NT2/D1 (cell line): ENCODE measurements around the gene ANKRD33.

Source experiments
- DNase-seq: peaks from one replicate; pipeline ENCODE4 v3.0.0-alpha.2; 2011; ENCODE audit warnings: low read depth, low spot score
- H3K27me3 ChIP-seq: 2 replicates; pipeline ENCODE4 v1.6.0; 2011; ENCODE audit warnings: mild to moderate bottlenecking; ENCODE audit not compliant: insufficient read length, insufficient read depth
- H3K36me3 ChIP-seq: 2 replicates; pipeline ENCODE4 v1.6.1; 2011; ENCODE audit warnings: mild to moderate bottlenecking, low read length, mixed read lengths; ENCODE audit not compliant: insufficient read depth, insufficient read length
- H3K4me1 ChIP-seq: 2 replicates; pipeline ENCODE4 v1.5.1; 2011; ENCODE audit not compliant: insufficient read depth, insufficient read length
- H3K4me3 ChIP-seq: 2 replicates; pipeline ENCODE4 v1.5.1; 2011; ENCODE audit warnings: low read depth; ENCODE audit not compliant: insufficient read length
- H3K9ac ChIP-seq: 2 replicates; pipeline ENCODE4 v1.6.0; 2011; ENCODE audit warnings: low read depth; ENCODE audit not compliant: insufficient read length
- H3K9me3 ChIP-seq: 2 replicates; pipeline ENCODE4 v1.5.1; 2011; ENCODE audit warnings: mild to moderate bottlenecking, low read length; ENCODE audit not compliant: insufficient read depth
- SUZ12 ChIP-seq: IDR thresholded peaks from 2 replicates; pipeline ENCODE4 v1.6.1; 2011; ENCODE audit not compliant: insufficient read length, insufficient read depth; ENCODE audit errors: extremely low read depth
- YY1 ChIP-seq: IDR thresholded peaks from 2 replicates; pipeline ENCODE4 v1.6.1; 2011; ENCODE audit not compliant: insufficient read length, insufficient read depth
- ZNF274 ChIP-seq: IDR thresholded peaks from 2 replicates; pipeline ENCODE4 v1.6.1; 2011; ENCODE audit warnings: mild to moderate bottlenecking, low read depth, low read length

Gene ANKRD33

GRCh38 chr12:51911307-51911706 lies 23.4 kb downstream of the ANKRD33 start:
- Histone ChIP-seq H3K4me3 (no peak overlapping the region), H3K9me3 (no peaks in the 10 kb centered on the region), H3K36me3 (peaks cover 3% of the 10 kb centered on the region), H3K4me1 (peaks cover 35% of the 10 kb centered on the region), H3K9ac (no peak overlapping the region), H3K27me3 (peaks cover 16% of the 10 kb centered on the region)
- TF ChIP-seq ZNF274 (no peak), SUZ12 (no peak), YY1 (no peak)
- DNase-seq = no peak

GRCh38 chr12:51911788-51912711 lies 24.1 kb downstream of the ANKRD33 start:
- H3K9me3 ChIP-seq = no peaks in the 10 kb centered on the region
- peaks cover 32% of the 10 kb centered on the region for H3K4me1 ChIP-seq
- H3K36me3 ChIP-seq = peaks cover 3% of the 10 kb centered on the region
- peak overlapping the region; percentile 34 for H3K9ac ChIP-seq
- H3K4me3 ChIP-seq = no peak overlapping the region
- no peak for DNase-seq
- peaks cover 16% of the 10 kb centered on the region for H3K27me3 ChIP-seq
- TF ChIP-seq ZNF274 (no peak), YY1 (no peak), SUZ12 (no peak)

DNA sequence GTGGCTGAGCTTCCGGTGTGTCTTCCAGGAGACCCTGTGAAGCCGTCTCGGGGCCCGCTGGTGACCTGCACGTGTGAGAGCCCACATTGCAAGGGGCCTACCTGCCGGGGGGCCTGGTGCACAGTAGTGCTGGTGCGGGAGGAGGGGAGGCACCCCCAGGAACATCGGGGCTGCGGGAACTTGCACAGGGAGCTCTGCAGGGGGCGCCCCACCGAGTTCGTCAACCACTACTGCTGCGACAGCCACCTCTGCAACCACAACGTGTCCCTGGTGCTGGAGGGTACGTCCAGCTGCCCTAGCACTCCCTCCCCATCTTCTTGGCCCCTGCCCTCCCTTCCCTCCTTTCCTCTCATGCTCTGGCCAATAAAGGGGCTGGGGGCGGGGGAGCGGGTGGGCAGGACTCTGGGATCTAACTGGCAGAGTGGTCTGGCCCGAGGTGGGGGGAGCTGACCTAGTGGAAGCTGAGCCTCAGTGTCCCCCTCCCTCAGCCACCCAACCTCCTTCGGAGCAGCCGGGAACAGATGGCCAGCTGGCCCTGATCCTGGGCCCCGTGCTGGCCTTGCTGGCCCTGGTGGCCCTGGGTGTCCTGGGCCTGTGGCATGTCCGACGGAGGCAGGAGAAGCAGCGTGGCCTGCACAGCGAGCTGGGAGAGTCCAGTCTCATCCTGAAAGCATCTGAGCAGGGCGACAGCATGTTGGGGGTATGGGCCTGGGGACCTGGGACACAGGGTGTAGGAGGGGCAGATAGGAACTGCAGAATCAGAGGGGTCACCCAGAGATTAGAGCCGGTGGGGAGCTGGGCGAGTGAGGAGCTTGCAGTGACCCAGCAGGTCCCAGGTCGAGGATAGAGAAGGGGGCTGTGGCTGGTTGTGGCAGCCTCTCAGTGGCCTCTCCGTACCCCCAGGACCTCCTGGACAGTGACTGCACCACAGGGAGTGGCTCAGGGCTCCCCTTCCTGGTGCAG lies 25.4 kb downstream of the ANKRD33 start:
- Histone ChIP-seq H3K4me1 (peaks cover 32% of the 10 kb centered on the region), H3K9ac (peak overlapping the region; percentile 11), H3K36me3 (peaks cover 3% of the 10 kb centered on the region), H3K4me3 (no peak overlapping the region), H3K9me3 (no peaks in the 10 kb centered on the region), H3K27me3 (peaks cover 7% of the 10 kb centered on the region)
- no peak for TF ChIP-seq ZNF274
- no peak for TF ChIP-seq SUZ12
- no peak for TF ChIP-seq YY1
- DNase-seq = no peak

DNA sequence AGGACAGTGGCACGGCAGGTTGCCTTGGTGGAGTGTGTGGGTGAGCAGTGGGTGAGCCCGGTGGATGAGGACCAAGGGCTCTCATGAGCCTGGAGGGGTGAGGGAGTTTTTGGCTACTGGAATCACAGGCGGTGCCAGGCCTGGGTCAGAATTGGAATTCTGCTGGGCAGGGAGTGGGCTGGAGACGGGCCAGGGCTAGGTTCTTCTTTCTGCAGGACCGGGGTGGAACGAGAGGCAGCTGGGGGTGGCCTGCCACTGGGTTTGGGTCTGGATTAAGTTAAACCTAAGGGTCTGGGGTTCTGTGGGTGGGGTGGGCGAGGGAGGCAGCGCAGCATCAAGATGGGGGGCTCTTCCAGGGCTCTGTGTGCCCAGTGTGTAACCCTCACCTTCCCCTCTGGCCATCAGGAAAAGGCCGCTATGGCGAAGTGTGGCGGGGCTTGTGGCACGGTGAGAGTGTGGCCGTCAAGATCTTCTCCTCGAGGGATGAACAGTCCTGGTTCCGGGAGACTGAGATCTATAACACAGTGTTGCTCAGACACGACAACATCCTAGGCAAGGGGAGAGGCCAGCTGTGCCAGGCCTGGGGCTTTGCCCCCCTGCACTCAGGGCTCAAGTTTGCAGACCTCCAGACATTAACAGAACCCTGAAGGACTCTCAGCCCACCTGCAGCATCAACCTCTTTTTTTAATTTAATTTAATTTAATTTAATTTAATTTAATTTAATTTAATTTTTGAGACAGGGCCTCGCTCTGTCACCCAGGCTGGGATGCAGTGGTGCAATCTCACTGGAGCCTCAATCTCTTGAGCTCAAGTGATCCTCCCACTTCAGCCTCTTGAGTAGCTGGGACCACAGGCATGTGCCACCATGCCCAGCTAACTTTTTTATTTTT lies 26.4 kb downstream of the ANKRD33 start:
- no peak for DNase-seq
- no peak for TF ChIP-seq ZNF274
- no peak for TF ChIP-seq SUZ12
- TF ChIP-seq YY1 = no peak

GRCh38 chr12:51915003-51915625 lies 27.2 kb downstream of the ANKRD33 start:
- Histone ChIP-seq H3K4me1 (peaks cover 32% of the 10 kb centered on the region), H3K27me3 (peaks cover under 1% of the 10 kb centered on the region), H3K9me3 (no peaks in the 10 kb centered on the region), H3K9ac (no peak overlapping the region), H3K4me3 (no peak overlapping the region), H3K36me3 (peaks cover 3% of the 10 kb centered on the region)
- TF ChIP-seq YY1 (no peak), ZNF274 (no peak), SUZ12 (no peak)
- DNase-seq = no peak

More for the DNA sequence above, 26.4 kb downstream of the ANKRD33 start:
- Histone ChIP-seq H3K36me3 (peaks cover 3% of the 10 kb centered on the region), H3K27me3 (peaks cover 2% of the 10 kb centered on the region), H3K4me3 (no peak overlapping the region), H3K9ac (no peak overlapping the region), H3K4me1 (peaks cover 32% of the 10 kb centered on the region), H3K9me3 (no peaks in the 10 kb centered on the region)

DNA sequence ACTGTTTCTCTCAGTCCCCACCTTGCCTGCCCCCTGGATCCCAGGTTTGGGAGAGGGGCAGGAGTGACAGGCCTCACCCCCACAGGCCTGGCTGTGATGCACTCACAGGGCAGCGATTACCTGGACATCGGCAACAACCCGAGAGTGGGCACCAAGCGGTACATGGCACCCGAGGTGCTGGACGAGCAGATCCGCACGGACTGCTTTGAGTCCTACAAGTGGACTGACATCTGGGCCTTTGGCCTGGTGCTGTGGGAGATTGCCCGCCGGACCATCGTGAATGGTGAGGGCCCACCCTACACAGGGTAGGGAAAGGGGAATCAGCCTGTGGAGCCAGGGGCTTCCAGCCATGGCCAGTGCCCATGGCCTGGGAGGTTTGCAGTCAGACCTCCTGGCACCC lies 28.0 kb downstream of the ANKRD33 start:
- no peak overlapping the region for H3K4me3 ChIP-seq
- H3K4me1 ChIP-seq = peaks cover 28% of the 10 kb centered on the region
- no peak overlapping the region for H3K9ac ChIP-seq
- peaks cover 3% of the 10 kb centered on the region for H3K36me3 ChIP-seq
- DNase-seq = no peak
- H3K9me3 ChIP-seq = no peaks in the 10 kb centered on the region
- no peaks in the 10 kb centered on the region for H3K27me3 ChIP-seq
- no peak for TF ChIP-seq SUZ12
- TF ChIP-seq ZNF274 = no peak
- no peak for TF ChIP-seq YY1
